ENCODE data around the gene TMEM106C.

Gene TMEM106C

DNA sequence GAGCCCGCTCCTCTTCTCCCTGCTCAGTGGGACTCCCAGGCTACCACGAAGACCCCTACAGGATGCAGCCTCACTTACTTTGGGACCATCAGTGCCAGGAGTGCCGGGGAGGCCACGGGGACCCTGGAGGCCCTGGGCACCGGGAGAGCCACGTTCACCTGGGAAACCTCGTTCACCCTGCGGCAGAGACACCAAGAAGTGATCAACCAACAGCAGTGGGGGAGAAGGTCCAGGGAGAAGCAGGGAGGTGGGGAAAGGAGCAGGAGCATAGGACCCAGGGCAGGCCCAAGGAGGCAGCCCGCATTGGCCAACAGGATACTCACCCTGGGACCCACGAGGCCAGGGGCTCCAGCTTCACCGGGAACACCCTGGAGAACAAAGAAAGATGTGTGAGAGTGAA lies 19.4 kb downstream of the TMEM106C start:
- no peaks in the 10 kb centered on the region for H3K36me3 ChIP-seq (ENCODE audit: control insufficient read depth, insufficient read depth, low read length)
- no peaks in the 10 kb centered on the region for H3K9me3 ChIP-seq (ENCODE audit: control insufficient read depth, insufficient read depth, low read length)
- peaks cover 26% of the 10 kb centered on the region for H3K27me3 ChIP-seq (ENCODE audit: control insufficient read depth, insufficient read depth, low read length)
- H3K9ac ChIP-seq (ENCODE audit: low read depth, low read length): no peak overlapping the region
- H3K4me3 ChIP-seq (ENCODE audit: low read depth, low read length): no peak overlapping the region
- no peaks in the 10 kb centered on the region for H3K4me1 ChIP-seq (ENCODE audit: control insufficient read depth, insufficient read depth, low read length)

GRCh38 chr12:47983541-47984115 lies 20.2 kb downstream of the TMEM106C start:
- Histone ChIP-seq H3K4me1 (ENCODE audit: control insufficient read depth, insufficient read depth, low read length) (no peaks in the 10 kb centered on the region), H3K9ac (ENCODE audit: low read depth, low read length) (no peak overlapping the region), H3K9me3 (ENCODE audit: control insufficient read depth, insufficient read depth, low read length) (no peaks in the 10 kb centered on the region), H3K36me3 (ENCODE audit: control insufficient read depth, insufficient read depth, low read length) (no peaks in the 10 kb centered on the region), H3K4me3 (ENCODE audit: low read depth, low read length) (no peak overlapping the region), H3K27me3 (ENCODE audit: control insufficient read depth, insufficient read depth, low read length) (peaks cover 32% of the 10 kb centered on the region)

DNA sequence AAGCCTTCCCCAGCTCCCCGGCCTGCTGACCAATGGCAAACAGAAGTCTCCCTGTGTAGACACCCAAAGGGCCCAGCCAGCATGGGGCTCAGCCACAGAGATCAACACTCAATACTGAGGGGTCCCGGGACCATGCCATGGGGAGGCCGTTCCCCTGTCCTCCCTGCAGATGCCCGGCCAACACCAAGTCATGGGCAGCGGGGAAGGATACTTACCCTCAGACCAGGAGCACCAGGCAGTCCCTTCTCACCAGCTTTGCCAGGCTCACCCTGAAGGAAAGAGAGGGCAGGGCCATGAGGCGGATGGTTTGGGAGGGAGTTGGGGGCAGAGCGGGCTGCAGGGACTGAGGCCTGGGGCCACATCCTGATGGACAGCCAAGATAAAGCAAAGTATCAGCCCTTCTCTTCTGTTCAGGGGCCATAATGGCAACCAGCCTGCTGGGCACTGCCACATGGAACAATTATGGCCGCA lies 21.0 kb downstream of the TMEM106C start:
- peaks cover 34% of the 10 kb centered on the region for H3K27me3 ChIP-seq (ENCODE audit: control insufficient read depth, insufficient read depth, low read length)
- no peak overlapping the region for H3K4me3 ChIP-seq (ENCODE audit: low read depth, low read length)
- H3K9ac ChIP-seq (ENCODE audit: low read depth, low read length): no peak overlapping the region
- no peaks in the 10 kb centered on the region for H3K36me3 ChIP-seq (ENCODE audit: control insufficient read depth, insufficient read depth, low read length)
- no peaks in the 10 kb centered on the region for H3K4me1 ChIP-seq (ENCODE audit: control insufficient read depth, insufficient read depth, low read length)
- H3K9me3 ChIP-seq (ENCODE audit: control insufficient read depth, insufficient read depth, low read length): no peaks in the 10 kb centered on the region

DNA sequence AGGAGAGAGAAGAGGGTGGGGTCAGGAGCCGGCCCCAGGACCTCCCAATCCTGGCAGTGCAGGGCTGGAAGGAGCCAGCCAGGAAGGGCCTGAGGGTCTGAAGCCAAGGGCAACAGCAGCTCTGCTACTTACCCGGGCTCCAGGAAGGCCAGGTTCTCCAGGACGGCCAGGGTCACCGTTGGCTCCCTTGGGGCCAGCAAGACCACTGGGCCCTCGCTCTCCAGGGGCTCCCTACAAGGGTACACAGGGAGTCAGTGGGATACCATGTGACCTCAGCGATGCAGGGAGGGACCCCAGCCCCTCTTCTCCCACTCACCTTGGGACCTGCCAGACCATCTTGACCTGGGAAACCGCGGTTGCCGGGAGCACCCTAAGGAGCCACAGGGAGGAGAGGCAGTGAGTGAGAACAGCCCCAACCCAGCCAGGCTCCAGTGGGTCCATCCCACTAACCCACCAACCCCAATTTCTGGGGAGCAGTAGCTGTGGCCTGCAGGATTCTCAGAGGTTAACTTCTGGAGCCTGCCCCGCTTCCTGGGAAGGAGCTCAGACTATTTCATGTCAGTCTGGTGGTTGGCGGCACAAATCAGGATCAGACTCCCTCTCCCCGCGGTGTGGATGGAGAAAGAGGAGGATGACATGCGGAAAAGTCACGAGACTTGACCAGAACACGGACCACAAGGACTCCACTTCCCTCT lies 22.3 kb downstream of the TMEM106C start:
- Histone ChIP-seq H3K9me3 (ENCODE audit: control insufficient read depth, insufficient read depth, low read length) (no peaks in the 10 kb centered on the region), H3K4me3 (ENCODE audit: low read depth, low read length) (no peak overlapping the region), H3K36me3 (ENCODE audit: control insufficient read depth, insufficient read depth, low read length) (no peaks in the 10 kb centered on the region), H3K27me3 (ENCODE audit: control insufficient read depth, insufficient read depth, low read length) (peaks cover 39% of the 10 kb centered on the region), H3K4me1 (ENCODE audit: control insufficient read depth, insufficient read depth, low read length) (no peaks in the 10 kb centered on the region), H3K9ac (ENCODE audit: low read depth, low read length) (no peak overlapping the region)

GRCh38 chr12:47986291-47986660 lies 22.9 kb downstream of the TMEM106C start:
- H3K4me3 ChIP-seq (ENCODE audit: low read depth, low read length): no peak overlapping the region
- H3K9ac ChIP-seq (ENCODE audit: low read depth, low read length): no peak overlapping the region

DNA sequence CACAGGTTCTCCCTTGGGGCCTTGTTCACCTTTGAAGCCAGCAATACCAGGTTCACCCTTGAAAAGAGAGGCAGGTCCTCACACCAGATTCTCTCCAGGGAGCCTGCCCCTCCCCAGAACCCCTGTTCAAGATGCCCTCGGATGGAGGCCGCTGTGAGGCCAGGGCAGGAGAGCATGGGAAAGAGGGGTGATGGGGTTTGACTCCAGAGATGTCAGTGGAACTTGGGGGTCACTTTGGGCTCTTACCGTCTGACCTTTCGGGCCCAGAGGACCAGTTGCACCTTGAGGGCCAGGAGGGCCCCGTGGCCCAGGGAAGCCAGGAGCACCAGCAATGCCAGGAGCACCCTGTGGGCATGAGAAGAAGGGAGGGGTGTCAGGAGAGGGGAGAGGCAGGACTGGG lies 23.4 kb downstream of the TMEM106C start:
- Histone ChIP-seq H3K27me3 (ENCODE audit: control insufficient read depth, insufficient read depth, low read length) (peaks cover 49% of the 10 kb centered on the region), H3K9me3 (ENCODE audit: control insufficient read depth, insufficient read depth, low read length) (no peaks in the 10 kb centered on the region), H3K4me3 (ENCODE audit: low read depth, low read length) (no peak overlapping the region), H3K9ac (ENCODE audit: low read depth, low read length) (no peak overlapping the region), H3K4me1 (ENCODE audit: control insufficient read depth, insufficient read depth, low read length) (no peaks in the 10 kb centered on the region), H3K36me3 (ENCODE audit: control insufficient read depth, insufficient read depth, low read length) (no peaks in the 10 kb centered on the region)

More at GRCh38 chr12:47986291-47986660, 22.9 kb downstream of the TMEM106C start:
- no peaks in the 10 kb centered on the region for H3K4me1 ChIP-seq (ENCODE audit: control insufficient read depth, insufficient read depth, low read length)
- peaks cover 44% of the 10 kb centered on the region for H3K27me3 ChIP-seq (ENCODE audit: control insufficient read depth, insufficient read depth, low read length)
- H3K9me3 ChIP-seq (ENCODE audit: control insufficient read depth, insufficient read depth, low read length): no peaks in the 10 kb centered on the region
- H3K36me3 ChIP-seq (ENCODE audit: control insufficient read depth, insufficient read depth, low read length): no peaks in the 10 kb centered on the region

DNA sequence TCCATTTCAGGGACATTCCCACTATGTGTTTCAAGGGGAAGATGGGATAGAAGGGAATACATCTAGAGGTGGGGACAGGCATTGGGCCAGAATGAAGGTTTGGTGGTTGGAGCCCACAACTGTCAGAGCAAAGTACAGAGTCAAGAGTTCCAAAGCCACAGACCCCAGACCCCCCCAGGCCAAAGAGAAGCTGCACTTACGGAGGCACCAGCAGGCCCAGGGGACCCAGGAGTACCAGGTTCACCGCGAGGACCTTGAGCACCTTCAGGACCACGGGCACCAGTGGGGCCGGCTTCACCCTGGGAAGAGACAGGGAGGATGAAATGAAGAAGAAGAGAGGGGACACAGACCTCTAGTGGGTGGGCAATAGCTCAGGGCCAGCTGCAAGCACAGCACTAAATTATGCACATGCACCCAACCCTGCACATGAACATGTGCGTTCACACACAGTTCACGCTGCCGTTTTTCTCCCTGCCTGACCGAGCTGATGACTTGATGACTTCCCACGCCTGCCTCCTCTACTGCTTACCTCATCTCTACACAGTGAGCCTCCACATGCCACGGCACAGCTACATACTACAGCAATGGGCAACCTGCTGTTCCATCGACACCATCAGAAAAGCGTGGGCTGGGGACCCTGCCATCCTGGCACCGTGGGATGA lies 24.1 kb downstream of the TMEM106C start:
- Histone ChIP-seq H3K4me3 (ENCODE audit: low read depth, low read length) (no peak overlapping the region), H3K4me1 (ENCODE audit: control insufficient read depth, insufficient read depth, low read length) (no peaks in the 10 kb centered on the region), H3K27me3 (ENCODE audit: control insufficient read depth, insufficient read depth, low read length) (peaks cover 52% of the 10 kb centered on the region), H3K36me3 (ENCODE audit: control insufficient read depth, insufficient read depth, low read length) (no peaks in the 10 kb centered on the region), H3K9me3 (ENCODE audit: control insufficient read depth, insufficient read depth, low read length) (no peaks in the 10 kb centered on the region), H3K9ac (ENCODE audit: low read depth, low read length) (no peak overlapping the region)

- peaks cover 57% of the 10 kb centered on the region for H3K27me3 ChIP-seq (ENCODE audit: control insufficient read depth, insufficient read depth, low read length)
- H3K9ac ChIP-seq (ENCODE audit: low read depth, low read length): no peak overlapping the region
- no peaks in the 10 kb centered on the region for H3K36me3 ChIP-seq (ENCODE audit: control insufficient read depth, insufficient read depth, low read length)
- no peaks in the 10 kb centered on the region for H3K4me1 ChIP-seq (ENCODE audit: control insufficient read depth, insufficient read depth, low read length)
- H3K4me3 ChIP-seq (ENCODE audit: low read depth, low read length): no peak overlapping the region
- H3K9me3 ChIP-seq (ENCODE audit: control insufficient read depth, insufficient read depth, low read length): no peaks in the 10 kb centered on the region
These were observed 25.0 kb downstream of the TMEM106C start for GRCh38 chr12:47988073-47989022.

- Histone ChIP-seq H3K36me3 (ENCODE audit: control insufficient read depth, insufficient read depth, low read length) (no peaks in the 10 kb centered on the region), H3K4me3 (ENCODE audit: low read depth, low read length) (no peak overlapping the region), H3K4me1 (ENCODE audit: control insufficient read depth, insufficient read depth, low read length) (no peaks in the 10 kb centered on the region), H3K9ac (ENCODE audit: low read depth, low read length) (no peak overlapping the region), H3K9me3 (ENCODE audit: control insufficient read depth, insufficient read depth, low read length) (no peaks in the 10 kb centered on the region), H3K27me3 (ENCODE audit: control insufficient read depth, insufficient read depth, low read length) (peaks cover 63% of the 10 kb centered on the region)
These were observed 25.6 kb downstream of the TMEM106C start for GRCh38 chr12:47989023-47989417.

DNA sequence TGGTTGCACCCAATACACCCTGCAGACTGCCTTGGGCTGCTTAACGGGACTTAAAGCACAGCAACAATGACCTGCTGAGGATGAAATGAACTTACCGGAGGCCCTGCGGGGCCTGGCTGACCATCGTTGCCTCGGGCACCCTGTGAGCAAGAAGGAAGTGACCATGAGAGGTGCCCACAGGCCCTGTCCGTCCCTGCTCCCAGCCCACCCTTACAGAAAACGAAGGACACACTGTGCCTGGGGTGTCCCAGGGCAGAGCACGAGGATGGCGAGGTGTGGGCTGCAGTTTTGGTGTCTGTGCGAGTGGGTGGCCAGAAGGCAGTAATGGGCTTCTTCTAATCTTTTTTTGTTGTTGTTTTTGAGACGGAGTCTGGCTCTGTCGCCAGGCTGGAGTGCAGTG lies 26.3 kb downstream of the TMEM106C start:
- no peak overlapping the region for H3K9ac ChIP-seq (ENCODE audit: low read depth, low read length)
- no peaks in the 10 kb centered on the region for H3K36me3 ChIP-seq (ENCODE audit: control insufficient read depth, insufficient read depth, low read length)
- H3K27me3 ChIP-seq (ENCODE audit: control insufficient read depth, insufficient read depth, low read length): peaks cover 68% of the 10 kb centered on the region
- no peaks in the 10 kb centered on the region for H3K9me3 ChIP-seq (ENCODE audit: control insufficient read depth, insufficient read depth, low read length)
- no peak overlapping the region for H3K4me3 ChIP-seq (ENCODE audit: low read depth, low read length)
- H3K4me1 ChIP-seq (ENCODE audit: control insufficient read depth, insufficient read depth, low read length): no peaks in the 10 kb centered on the region

GRCh38 chr12:47990351-47991105 lies 27.1 kb downstream of the TMEM106C start:
- Histone ChIP-seq H3K36me3 (ENCODE audit: control insufficient read depth, insufficient read depth, low read length) (no peaks in the 10 kb centered on the region), H3K9me3 (ENCODE audit: control insufficient read depth, insufficient read depth, low read length) (no peaks in the 10 kb centered on the region), H3K4me3 (ENCODE audit: low read depth, low read length) (no peak overlapping the region), H3K9ac (ENCODE audit: low read depth, low read length) (no peak overlapping the region), H3K4me1 (ENCODE audit: control insufficient read depth, insufficient read depth, low read length) (no peaks in the 10 kb centered on the region), H3K27me3 (ENCODE audit: control insufficient read depth, insufficient read depth, low read length) (peaks cover 76% of the 10 kb centered on the region)

Measured in iPS-15b (cell line).